ENCODE results near the gene CDC25B.

CDC25B gene

DNA sequence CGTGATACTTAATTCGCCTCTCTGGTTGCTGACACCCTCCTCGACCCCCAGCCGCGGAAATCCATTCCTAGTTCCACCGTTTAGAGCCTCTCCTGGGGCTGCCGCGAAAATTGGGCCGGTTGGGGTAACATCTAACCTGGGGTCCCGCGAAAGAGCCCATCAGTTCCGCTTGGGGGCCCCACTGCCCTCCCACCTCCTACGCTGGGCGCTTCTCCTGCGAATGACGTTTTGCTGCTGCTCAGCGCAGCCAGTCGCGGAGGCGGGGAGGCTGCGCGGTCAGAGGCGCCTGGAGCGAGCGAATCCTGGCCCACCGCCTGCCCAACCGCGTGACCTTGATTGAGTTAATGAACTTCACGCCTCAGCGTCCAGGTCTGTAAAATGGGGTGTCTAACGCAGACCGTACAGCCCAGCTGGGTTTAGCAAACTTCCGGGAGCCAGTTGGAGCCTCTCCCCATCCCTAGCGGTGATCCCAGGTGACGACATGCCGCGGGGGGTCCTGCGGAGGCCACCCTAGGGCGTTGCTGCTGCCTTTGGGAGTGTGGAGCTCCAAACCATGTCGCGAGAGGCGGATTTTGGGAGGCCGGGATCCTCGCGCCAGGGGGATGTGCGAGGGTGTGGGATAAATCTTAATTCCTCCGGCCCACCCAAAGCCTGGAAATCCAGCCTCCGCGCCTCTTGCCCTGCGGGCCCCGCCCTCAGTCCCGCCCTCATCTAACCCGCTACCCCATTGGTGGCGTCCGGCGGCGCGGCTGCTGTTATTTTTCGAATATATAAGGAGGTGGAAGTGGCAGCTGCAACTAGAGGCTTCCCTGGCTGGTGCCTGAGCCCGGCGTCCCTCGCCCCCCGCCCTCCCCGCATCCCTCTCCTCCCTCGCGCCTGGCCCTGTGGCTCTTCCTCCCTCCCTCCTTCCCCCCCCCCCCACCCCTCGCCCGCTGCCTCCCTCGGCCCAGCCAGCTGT, at the start of gene CDC25B (continued):
- TF ChIP-seq TSHZ1 (tag by site-specific recombination; IDR thresholded peaks at IDR 0.05; ENCODE audit: borderline replicate concordance) (no peak), ZBTB17 (tag by site-specific recombination; IDR thresholded peaks at IDR 0.05) (no peak; the same call in 1 of the 2 replicates), KLF16 (tag by site-specific recombination; IDR thresholded peaks at IDR 0.05) (no peak), ZNF114 (tag by site-specific recombination; IDR thresholded peaks at IDR 0.05) (no peak), GLIS2 (tag by site-specific recombination; IDR thresholded peaks at IDR 0.05) (peak; percentile 88), ZNF423 (tag by site-specific recombination; IDR thresholded peaks at IDR 0.05) (peak; percentile 95), FEZF1 (tag by site-specific recombination; IDR thresholded peaks at IDR 0.05) (no peak), ZNF544 (tag by site-specific recombination; IDR thresholded peaks at IDR 0.05) (no peak), ZSCAN30 (tag by site-specific recombination; IDR thresholded peaks at IDR 0.05) (peak; percentile 69), ZBTB10 (tag by site-specific recombination; IDR thresholded peaks at IDR 0.05) (peak; percentile 76), ATF2 (tag by site-specific recombination; IDR thresholded peaks at IDR 0.05; ENCODE audit: low read depth) (peak; percentile 49; the same call in 1 of the 2 replicates), ZNF837 (tag by site-specific recombination; IDR thresholded peaks at IDR 0.05) (no peak), ZSCAN23 (tag by site-specific recombination; IDR thresholded peaks at IDR 0.05) (no peak), ZNF623 (tag by site-specific recombination; IDR thresholded peaks at IDR 0.05) (no peak), ZNF558 (tag by site-specific recombination; IDR thresholded peaks at IDR 0.05) (no peak), SP2 (tag by site-specific recombination; IDR thresholded peaks at IDR 0.05) (peak; percentile 85), SALL2 (tag by site-specific recombination; IDR thresholded peaks at IDR 0.05; ENCODE audit: borderline replicate concordance) (no peak), ZNF184 (tag by site-specific recombination; IDR thresholded peaks at IDR 0.05) (no peak), ZNF138 (tag by site-specific recombination; IDR thresholded peaks at IDR 0.05; ENCODE audit: borderline replicate concordance) (no peak), ZNF112 (tag by site-specific recombination; IDR thresholded peaks at IDR 0.05) (no peak), ZNF394 (tag by site-specific recombination; IDR thresholded peaks at IDR 0.05; ENCODE audit: borderline replicate concordance) (peak; percentile 55; the same call in 1 of the 2 replicates)
- TF ChIP-seq, protein P1, sequence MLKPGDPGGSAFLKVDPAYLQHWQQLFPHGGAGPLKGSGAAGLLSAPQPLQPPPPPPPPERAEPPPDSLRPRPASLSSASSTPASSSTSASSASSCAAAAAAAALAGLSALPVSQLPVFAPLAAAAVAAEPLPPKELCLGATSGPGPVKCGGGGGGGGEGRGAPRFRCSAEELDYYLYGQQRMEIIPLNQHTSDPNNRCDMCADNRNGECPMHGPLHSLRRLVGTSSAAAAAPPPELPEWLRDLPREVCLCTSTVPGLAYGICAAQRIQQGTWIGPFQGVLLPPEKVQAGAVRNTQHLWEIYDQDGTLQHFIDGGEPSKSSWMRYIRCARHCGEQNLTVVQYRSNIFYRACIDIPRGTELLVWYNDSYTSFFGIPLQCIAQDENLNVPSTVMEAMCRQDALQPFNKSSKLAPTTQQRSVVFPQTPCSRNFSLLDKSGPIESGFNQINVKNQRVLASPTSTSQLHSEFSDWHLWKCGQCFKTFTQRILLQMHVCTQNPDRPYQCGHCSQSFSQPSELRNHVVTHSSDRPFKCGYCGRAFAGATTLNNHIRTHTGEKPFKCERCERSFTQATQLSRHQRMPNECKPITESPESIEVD (tag by site-specific recombination; IDR thresholded peaks at IDR 0.05) = no peak
- TF ChIP-seq, protein P2, sequence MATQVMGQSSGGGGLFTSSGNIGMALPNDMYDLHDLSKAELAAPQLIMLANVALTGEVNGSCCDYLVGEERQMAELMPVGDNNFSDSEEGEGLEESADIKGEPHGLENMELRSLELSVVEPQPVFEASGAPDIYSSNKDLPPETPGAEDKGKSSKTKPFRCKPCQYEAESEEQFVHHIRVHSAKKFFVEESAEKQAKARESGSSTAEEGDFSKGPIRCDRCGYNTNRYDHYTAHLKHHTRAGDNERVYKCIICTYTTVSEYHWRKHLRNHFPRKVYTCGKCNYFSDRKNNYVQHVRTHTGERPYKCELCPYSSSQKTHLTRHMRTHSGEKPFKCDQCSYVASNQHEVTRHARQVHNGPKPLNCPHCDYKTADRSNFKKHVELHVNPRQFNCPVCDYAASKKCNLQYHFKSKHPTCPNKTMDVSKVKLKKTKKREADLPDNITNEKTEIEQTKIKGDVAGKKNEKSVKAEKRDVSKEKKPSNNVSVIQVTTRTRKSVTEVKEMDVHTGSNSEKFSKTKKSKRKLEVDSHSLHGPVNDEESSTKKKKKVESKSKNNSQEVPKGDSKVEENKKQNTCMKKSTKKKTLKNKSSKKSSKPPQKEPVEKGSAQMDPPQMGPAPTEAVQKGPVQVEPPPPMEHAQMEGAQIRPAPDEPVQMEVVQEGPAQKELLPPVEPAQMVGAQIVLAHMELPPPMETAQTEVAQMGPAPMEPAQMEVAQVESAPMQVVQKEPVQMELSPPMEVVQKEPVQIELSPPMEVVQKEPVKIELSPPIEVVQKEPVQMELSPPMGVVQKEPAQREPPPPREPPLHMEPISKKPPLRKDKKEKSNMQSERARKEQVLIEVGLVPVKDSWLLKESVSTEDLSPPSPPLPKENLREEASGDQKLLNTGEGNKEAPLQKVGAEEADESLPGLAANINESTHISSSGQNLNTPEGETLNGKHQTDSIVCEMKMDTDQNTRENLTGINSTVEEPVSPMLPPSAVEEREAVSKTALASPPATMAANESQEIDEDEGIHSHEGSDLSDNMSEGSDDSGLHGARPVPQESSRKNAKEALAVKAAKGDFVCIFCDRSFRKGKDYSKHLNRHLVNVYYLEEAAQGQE (tag by site-specific recombination; IDR thresholded peaks at IDR 0.05) = peak; percentile 45; the same call in 1 of the 2 replicates
- TF ChIP-seq, protein P3, sequence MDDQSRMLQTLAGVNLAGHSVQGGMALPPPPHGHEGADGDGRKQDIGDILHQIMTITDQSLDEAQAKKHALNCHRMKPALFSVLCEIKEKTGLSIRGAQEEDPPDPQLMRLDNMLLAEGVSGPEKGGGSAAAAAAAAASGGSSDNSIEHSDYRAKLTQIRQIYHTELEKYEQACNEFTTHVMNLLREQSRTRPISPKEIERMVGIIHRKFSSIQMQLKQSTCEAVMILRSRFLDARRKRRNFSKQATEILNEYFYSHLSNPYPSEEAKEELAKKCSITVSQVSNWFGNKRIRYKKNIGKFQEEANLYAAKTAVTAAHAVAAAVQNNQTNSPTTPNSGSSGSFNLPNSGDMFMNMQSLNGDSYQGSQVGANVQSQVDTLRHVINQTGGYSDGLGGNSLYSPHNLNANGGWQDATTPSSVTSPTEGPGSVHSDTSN (CRISPR knock-in tag; IDR thresholded peaks at IDR 0.05) = no peak

Measured in HEK293 (cell line).